CMK (cell line): ENCODE measurements around the gene ATP6V0D1.
"Not testable (repeated sequence)": the region's sequence is repeated elsewhere in the genome, so short reads cannot be mapped to it uniquely, and the experiment has no call there.

ENCODE experiments used
- DNase-seq: peaks from one replicate; pipeline ENCODE4 v3.0.0-alpha.2; 2010; ENCODE audit warnings: low read depth

The ATP6V0D1 gene

GRCh38 chr16:67429053-67429798 lies 51.7 kb downstream of the ATP6V0D1 start:
- no peak for DNase-seq

DNA sequence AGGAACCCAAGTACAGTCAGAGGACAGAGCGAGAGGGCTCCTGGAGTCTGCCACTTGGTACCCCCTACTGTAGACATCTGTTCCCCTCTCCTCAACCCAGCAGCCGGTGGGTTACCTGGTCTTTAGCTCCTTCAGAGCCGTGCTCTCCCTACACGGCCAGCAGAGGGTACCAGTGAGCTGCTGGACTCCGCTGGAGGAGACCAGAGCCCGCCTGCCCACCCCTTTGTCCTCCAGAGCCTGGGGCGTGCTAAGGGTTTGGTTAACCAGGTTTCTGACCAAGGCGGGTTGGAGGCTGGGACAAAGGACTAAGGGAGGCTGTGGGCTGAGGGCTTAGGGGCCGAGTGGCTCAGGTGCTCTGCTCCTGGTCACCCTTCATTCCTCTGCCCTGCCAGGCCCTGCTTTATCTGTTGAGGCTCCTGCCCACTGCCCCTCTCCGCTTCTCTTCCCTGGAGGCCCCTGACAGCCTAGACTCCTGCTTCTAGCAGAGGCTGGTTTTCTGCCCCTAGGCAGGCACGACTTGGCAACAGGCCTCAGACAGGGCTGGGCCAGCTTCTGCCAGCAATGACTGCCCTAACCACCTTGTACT lies 52.7 kb downstream of the ATP6V0D1 start:
- DNase-seq: no peak

DNA sequence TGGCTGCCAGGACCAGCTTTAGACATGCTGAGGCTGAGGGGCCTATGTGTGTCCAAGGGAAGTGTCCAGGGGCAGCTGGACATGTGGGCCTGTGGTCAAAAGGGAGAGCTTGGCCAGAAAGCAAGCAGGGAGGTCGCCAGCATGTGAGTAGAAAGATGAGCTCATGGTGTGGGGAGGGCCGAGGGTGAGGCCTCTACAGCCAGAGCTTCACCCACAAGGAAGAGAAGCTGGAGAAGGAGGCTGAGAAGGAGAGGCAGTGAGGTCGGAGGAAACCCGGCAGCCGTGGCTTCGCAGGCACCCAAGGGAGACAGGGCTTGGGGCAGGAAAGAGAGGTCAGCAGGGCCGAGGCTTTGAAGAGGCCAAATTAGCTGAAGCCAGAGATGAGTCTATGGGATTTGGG lies 54.0 kb downstream of the ATP6V0D1 start:
- no peak for DNase-seq

- no peak for DNase-seq
These were observed 54.9 kb downstream of the ATP6V0D1 start for GRCh38 chr16:67426022-67426421.

GRCh38 chr16:67425580-67425979 lies 55.4 kb downstream of the ATP6V0D1 start:
- no peak for DNase-seq

DNA sequence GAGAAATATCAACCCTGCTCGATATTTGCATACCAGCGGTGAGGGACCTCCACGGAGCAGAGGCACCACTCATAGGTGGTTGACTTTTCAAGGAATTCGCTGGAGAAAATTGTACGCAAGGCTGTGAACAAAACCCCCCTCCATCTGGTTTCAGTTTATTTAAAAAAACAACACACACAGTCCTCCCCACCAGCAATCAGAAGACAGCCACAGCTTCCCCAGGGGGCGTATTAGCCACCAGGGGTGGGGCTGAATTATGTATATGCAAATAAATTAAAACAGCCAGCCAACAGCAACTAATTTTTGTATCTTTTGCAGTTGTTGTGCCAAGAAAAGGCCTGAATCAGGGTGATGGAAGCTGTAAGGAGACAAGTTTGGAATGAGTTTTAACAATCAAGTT lies 55.9 kb downstream of the ATP6V0D1 start:
- no peak for DNase-seq

GRCh38 chr16:67424261-67424615 lies 56.7 kb downstream of the ATP6V0D1 start:
- no peak for DNase-seq

DNA sequence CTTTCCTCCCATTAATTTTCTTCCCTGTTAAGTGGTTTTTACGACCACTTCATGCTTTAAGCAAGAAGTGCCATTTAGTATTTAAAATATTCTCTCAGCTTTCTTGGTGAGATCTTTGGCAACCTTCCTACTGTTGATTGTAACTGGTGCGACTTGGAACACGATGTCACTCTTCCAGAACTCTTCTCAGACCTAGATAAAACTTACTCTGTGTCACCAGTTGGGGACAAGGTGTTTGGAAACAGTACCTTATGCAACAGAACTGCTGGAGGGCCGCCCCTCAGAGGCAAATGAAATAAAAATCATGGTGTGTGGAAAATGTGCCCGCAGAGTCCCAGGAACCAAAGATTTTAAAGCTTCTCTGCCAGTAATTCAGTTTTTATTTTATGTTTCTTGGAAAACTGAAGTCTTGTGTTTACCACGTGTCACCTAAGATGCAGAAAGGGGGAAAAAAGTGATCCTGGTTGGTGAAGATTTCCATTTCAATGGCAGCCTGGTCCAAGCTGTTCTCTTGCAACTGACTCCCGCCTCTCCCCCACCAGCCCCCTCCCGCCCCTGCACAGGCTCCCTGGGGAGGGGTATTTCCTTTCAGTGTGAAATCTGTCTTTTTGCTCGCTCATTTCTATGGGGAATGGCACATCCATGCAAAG lies 57.2 kb downstream of the ATP6V0D1 start:
- no peak for DNase-seq

GRCh38 chr16:67423015-67423414 lies 57.9 kb downstream of the ATP6V0D1 start:
- no peak for DNase-seq

GRCh38 chr16:67421030-67421429 lies 59.9 kb downstream of the ATP6V0D1 start:
- DNase-seq: no peak

DNA sequence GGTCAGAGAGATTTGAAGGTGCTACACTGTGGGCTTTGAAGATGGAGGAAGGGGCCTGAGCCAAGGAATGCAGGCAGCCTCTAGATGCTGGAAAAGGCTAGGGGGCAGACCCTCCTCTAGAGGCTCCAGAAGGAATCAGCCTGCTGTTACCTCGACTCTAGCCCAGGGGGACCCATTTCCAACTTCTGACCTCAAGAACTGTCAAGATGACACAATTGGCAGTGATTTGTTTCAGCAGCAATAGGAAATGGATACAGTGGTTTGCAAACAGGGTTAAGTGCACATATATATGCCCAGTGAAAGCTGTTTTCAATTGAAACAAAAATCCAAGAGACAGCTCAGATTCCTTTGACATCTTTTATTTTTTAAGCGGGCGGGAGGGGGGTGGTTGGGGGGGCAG lies 61.0 kb downstream of the ATP6V0D1 start:
- DNase-seq: no peak

DNA sequence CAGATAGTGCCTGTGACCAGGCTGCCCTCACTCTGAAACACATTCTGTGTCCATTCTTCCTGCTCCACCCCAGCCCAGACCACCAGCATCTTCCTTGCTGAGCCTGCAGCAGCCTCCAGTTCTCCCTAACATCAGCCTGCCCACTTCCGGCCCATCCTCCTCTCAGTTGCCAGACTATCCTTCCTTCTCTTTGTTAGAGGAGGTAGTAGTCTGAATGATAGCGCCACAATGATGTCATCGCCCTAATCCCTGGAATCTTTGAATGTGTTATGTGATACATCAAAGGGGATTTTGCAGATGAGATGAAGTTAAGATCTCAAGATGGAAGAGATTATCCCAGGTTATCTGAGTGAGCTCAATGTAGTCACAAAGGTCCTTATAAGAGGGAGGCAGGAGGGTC lies 61.5 kb downstream of the ATP6V0D1 start:
- DNase-seq: no peak

- DNase-seq: no peak
These were observed 63.5 kb downstream of the ATP6V0D1 start for GRCh38 chr16:67417333-67418061.

DNA sequence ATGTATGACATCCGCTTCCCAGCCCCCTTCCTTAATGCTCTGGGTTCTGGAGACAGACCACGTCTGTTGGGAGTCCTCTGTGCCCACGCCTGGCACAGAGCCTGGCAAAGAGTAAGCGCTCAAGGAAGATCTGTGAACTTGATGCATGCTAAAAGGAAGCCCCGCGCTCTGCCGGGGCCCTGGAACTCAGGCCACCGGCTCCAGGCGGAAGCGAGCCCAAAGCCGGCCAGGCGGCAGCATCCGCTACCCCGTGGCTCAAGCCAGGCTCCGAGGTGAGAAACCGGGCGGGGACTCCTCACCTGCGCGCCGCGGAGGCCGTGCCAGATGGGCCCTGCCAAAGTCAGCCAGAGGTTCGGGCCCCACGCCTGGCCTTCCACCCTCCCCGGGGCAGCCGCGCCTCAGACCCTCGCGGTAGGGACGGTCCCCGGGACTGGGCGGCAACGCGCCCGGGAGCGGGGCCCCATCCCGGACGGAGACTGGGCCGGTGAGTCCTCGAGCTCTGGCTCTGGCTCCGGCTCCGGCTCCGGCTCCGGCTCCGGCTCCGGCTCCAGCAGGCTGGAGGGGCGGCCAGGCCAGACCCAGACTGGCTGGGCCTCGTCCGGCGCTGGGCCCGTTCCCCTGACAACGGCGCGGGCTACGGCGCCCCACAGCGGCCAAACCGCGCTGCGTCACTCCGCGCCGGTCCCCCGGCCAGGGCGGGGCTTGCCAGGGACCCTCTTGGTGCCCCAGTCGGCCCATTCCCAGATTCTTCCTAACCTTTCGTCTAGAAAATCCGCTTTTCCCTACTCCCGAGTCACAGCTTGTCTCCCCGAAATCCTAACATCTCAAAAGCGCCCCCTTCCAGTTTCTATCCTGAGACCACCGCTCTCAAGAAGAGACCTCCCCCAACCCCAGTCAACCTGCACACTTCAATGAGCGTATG lies 64.8 kb downstream of the ATP6V0D1 start, which contains the start of gene ZDHHC1:
TSS of gene ZDHHC1 (minus strand) at position 606 of the 922 bp plus-strand sequence. CDS start 8,702 bp downstream, outside the sequence.
- no peak for DNase-seq

DNA sequence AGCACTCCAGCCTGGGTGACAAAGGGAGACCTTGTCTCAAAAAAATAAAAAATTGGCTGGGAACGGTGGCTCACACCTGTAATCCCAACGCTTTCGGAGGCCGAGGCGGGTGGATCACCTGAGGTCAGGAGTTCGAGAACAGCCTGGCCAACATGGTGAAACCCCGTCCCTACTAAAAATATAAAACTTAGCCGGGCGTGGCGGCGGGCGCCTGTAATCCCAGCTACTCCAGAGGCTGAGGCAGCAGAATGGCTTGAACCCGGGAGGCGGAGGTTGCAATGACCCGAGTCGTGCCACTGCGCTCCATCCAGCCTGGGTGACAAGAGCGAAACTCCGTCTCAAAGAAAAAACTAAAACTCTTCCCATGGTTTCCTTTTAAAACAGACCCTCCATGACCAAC lies 65.5 kb downstream of the ATP6V0D1 start:
- not testable (repeated sequence) for DNase-seq

DNA sequence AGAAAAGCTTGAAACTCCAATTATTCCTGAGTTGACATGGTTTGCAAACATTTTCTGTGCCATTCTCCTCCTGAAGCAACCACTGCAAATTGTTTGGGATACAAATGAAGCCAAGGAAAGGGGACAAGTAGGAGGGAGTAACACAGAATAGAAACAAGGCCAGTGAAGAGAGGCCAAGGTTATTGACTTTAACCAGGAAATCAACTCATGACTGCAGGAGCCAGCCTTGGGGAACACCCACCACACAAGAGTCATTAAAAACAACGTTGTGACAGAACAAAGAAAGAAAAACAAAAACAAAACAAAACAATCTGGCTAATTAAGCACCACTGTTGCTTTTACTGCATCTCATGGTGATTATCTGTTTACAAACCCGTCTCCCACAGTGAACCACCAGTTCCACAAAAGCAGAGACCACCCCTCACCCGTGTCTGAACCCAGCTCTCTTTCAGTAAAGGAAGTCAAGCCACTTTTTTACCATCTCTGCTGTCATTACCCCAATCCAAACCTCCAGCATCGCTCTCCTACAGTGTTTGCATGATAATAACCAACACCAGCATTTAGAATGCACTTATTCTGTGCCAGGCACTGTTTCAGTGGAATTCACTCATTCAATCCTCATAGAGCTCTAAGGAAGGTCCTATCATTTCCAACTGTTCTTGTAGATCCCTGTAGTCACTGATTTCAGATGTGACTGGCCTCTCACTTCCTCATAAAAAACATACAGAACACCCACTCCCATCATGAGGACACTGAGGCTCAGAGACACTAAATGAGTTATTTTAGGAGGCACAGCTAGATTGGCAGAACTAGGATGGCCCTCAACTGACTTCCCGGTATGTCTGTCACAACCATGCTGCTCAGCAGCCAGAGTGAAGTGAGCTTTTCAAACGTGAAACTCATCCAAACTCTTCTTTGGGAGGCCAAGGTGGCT lies 66.7 kb downstream of the ATP6V0D1 start:
- no peak for DNase-seq

DNA sequence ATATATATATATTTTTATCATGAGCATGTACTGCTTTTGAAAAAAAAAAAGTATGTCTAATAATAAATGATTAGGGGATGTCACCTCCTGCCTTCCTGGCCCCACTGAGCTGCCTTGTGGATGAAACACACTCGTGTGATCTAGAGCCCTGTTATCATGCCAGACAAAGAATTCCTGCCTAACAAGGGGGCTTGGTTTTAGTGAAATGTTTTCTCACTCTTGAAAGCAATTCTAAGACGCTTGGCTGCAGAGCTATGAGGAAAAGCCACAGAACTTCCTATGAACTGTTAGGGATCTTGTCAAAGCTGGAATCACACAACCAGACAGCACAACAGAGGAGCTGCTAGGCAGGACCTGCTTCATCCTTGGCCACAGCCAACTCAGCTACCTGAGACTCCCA lies 68.7 kb downstream of the ATP6V0D1 start:
- no peak for DNase-seq

DNA sequence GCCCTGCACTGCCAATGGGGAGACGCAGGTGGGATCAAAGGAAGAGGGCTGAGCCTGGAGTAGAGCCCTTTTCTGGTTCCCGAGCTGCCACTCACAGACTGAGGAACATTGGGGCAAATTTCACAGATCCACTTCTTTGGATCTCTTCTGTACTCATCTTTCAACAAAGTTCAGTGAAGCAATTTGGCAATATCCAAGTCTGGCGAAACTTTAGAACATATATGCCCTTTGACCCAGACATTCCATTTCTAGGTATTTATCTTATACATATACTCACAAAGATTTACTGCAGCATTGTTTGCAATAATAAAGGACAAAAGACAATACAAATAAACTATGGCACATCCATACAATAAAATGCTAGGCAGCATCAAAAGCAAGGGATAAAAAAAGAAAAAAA lies 69.6 kb downstream of the ATP6V0D1 start:
- no peak for DNase-seq

DNA sequence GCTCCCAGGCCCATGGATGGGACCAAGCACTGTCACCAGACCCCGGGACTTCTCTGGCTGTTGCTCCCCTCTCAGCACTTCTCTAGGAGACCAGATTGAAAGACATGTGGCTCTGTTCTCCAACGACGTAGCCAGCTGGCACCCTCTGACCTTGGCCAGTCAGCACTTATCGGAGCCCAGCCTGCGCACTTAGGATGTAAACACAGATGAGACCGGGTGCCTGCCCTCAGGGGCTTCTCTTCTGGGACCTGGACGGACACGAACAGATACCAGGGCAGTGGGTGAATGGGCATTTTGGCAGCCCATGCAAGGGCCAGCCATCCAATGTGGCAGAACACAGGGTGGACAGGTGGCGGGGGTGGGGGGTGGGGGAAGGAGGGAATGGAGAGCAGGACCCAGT lies 71.3 kb downstream of the ATP6V0D1 start:
- DNase-seq: no peak

DNA sequence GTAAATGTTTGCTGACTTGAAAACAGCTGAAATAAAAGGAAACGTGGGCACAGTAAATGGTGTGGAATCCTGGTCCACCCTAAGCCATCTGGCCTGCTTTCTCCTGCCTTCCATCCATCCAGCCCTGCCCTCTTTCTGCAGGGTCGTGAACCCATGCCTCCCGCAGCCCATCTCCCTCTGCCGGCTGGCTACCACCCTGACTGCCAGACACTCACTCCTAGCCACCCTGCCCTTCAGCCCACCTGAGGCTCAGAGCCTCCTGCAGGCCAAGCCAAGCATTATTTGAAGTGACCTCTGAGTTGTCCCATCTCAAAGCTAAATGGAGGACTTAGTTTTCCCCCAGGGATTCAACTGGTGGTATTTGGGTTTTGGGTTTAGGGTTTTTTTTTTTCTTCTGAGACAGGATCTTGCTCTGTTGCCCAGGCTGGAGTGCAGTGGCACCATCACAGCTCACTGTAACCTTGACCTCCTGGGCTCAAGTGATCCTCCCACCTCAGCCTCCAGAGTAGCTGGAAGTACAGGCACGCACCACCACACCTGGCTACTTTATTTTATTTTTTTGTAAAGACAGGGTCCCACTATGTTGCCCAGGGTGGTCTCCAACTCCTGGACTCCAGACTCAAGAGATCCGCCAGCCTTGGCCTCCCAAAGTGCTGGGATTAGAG lies 73.0 kb downstream of the ATP6V0D1 start:
- DNase-seq: no peak
